ENCODE data around the gene NT5DC3. TPM values are rescaled to one million over a fixed set of nuclear protein-coding genes. Genes with fewer than 3 reads are reported as not detected.

The NT5DC3 gene
- total and polyA plus RNA-seq, 9 of the 15 experiments (the other 6 are each of a cell fraction or from before 2014, with no cell fraction given), result 6.3 to 33.5 (median 24.5) TPM

DNA sequence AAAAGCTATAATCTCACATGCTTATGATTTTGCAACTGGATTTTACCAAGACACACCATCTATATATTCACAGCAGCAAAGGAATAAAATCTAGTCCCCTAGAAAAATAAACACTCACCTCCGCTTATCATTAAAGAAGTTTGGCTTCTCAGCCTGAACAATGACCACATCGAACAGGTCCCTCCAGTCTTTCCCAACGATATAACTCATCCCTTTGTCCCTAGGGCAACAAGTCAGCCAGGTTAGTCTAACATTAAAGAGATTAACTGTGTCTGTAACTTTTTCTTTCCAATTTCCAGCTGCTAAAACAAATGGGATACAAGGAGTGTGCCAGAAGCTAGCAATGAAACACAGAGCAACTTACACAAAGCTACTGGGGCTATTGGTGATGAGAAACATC, 48.0 kb downstream of the NT5DC3 start:
- Histone ChIP-seq H3K27ac (ENCODE audit: extremely low read depth, low read depth, low read length) (no peak overlapping the region), H3K4me2 (ENCODE audit: insufficient read depth, low read length) (no peak overlapping the region), H3K9ac (ENCODE audit: insufficient read depth in 1 of 2, low read depth in 2 of 2, low read length in 2 of 2) (no peak overlapping the region), H2AFZ (ENCODE audit: low read depth, low read length) (no peak overlapping the region), H3K27me3 (ENCODE audit: control insufficient read depth in 2 of 2, insufficient read depth in 2 of 2, low read length in 2 of 2) (no peaks in the 10 kb centered on the region), H3K4me1 (replicated peaks in 1 of 2; ENCODE audit: control insufficient read depth in 2 of 2, insufficient read depth in 2 of 2, low read length in 2 of 2) (no peaks in the 10 kb centered on the region), H3K9me1 (ENCODE audit: control insufficient read depth, insufficient read depth, low read length) (no peaks in the 10 kb centered on the region), H3K4me3 (no peak overlapping the region), H3K79me2 (ENCODE audit: control insufficient read depth, insufficient read depth, low read length) (no peaks in the 10 kb centered on the region), H3K36me3 (ENCODE audit: control insufficient read depth, insufficient read depth, low read length) (peaks cover 76% of the 10 kb centered on the region), H3K9me3 (replicated peaks; ENCODE audit: control insufficient read depth, insufficient read depth, low read depth, low read length) (no peaks in the 10 kb centered on the region), H4K20me1 (replicated peaks; ENCODE audit: control insufficient read depth, insufficient read depth, low read length) (no peaks in the 10 kb centered on the region)
- POLR2A ChIA-PET, result interaction anchor here (1.1 to 2.3 kb wide), 4 partner anchors 9 to 137 kb away, joined by 3 to 12 read pairs (median 4); partner anchors contain the start of gene HSP90B1
- ATAC-seq, result no peak
- TF ChIP-seq RBM34 (IDR thresholded peaks at IDR 0.05; ENCODE audit: borderline replicate concordance, insufficient read depth, low read length), result no peak
- no peak for TF ChIP-seq WHSC1 (IDR thresholded peaks at IDR 0.05; ENCODE audit: low read length)
- TF ChIP-seq, protein P1, sequence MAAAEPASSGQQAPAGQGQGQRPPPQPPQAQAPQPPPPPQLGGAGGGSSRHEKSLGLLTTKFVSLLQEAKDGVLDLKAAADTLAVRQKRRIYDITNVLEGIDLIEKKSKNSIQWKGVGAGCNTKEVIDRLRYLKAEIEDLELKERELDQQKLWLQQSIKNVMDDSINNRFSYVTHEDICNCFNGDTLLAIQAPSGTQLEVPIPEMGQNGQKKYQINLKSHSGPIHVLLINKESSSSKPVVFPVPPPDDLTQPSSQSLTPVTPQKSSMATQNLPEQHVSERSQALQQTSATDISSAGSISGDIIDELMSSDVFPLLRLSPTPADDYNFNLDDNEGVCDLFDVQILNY (CRISPR knock-in tag; IDR thresholded peaks at IDR 0.05), result no peak
- no peak for TF ChIP-seq ZKSCAN8 (CRISPR knock-in tag; IDR thresholded peaks at IDR 0.05)
- TF ChIP-seq, protein P2, sequence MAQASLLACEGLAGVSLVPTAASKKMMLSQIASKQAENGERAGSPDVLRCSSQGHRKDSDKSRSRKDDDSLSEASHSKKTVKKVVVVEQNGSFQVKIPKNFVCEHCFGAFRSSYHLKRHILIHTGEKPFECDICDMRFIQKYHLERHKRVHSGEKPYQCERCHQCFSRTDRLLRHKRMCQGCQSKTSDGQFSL (CRISPR knock-in tag; IDR thresholded peaks at IDR 0.05), result no peak
- TF ChIP-seq, protein P2 (tag; IDR thresholded peaks at IDR 0.05), result no peak
- CTCF ChIA-PET (ENCODE audit: low intra/inter-chr PET ratio), result no interaction called here
- intact Hi-C loops (cut with micrococcal nuclease) (no loop called here), in situ Hi-C loops (cut with MboI) (no loop called here)
- BruUV-seq (replicated peaks), result no TSS peak
- DNase-seq (ENCODE audit: extremely low read depth in 1 of 4, low spot score in 3 of 4), result no peak
- 90% methylated on average over 3 of the region's 3 CpGs for WGBS (ENCODE audit: insufficient coverage, low coverage, missing lambda C conversion rate)
- FAIRE-seq, result no peak
